NCI-H774 (cell line): Measurements from ENCODE around the gene SLMAP.

Experiments
- DNase-seq: peaks from one replicate; lab custom pipeline; 2025; lab: John Stamatoyannopoulos, UW

SLMAP gene

DNA sequence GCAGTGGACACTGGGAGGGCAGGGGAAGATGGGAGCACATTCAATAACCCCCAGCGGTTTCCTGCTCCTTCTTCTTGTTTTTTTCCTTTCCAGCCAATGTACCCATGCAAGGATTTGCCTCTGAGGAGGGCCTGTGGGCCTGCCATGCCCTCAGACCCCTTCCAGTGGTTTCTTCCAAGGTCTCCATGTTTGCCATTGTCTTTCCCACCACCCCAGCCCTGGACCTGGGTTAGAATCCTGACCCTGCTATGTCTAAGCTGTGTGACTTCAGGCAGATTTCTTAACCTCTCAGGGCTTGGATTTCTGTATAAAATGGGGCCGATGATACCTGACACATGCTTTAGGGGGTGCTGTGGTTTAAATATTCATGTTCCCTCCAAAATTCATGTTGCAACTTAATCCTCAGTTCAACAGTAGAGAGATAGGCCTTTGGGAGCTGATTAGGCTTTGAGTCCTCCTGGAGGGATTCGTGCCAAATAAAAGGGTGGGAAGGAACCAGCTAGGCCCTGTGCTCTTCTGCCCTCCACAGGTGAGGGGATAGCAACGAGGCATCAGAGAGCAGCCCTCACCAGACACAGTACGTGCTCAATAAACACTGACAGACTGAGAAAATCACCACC, 205.8 kb downstream of the SLMAP start:
- no peak for DNase-seq

DNA sequence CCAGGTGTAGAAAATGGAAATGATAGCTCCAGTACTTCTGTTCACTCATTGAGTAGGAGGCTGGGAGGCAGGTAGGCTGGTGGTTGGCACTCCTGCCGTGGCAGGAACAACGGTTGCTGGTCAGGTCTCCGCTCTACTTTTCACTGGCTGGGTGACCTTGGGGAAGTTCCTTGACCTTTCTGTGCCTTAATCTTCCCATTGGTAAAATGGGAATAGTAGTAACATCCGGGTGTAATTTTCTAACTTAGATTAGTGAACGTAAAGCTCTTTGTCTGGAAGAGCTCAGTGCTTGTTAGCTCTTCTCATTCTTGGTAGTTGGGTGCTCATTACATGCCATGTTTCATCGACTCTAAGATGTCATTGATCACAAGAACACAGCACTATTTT, 206.3 kb downstream of the SLMAP start:
- DNase-seq, result no peak

DNA sequence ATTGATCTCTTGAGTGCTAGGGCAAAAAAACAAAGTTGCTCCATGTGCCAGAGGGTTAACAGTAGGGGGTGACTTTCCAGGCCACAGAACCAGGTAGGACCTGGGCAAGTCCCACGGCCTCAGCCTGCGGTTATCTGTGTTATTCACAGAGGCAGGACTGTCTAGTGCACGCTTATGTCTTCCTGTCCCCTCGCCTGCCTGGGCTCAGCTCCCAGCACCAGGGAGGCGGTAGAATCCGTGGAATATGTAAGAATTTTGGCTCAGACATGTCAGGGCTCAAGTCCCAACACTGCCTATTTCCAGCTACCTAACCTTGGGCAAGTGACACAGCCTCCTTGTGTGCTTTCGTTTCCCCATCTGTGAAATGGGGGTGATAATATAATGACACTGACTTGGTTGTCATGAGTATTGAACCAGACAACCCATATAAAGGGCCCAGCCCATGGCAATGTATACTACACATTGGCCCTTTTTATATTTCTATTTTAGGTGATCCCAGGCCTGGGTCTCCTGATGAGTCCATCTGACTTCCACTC, 207.8 kb downstream of the SLMAP start:
- no peak for DNase-seq

DNA sequence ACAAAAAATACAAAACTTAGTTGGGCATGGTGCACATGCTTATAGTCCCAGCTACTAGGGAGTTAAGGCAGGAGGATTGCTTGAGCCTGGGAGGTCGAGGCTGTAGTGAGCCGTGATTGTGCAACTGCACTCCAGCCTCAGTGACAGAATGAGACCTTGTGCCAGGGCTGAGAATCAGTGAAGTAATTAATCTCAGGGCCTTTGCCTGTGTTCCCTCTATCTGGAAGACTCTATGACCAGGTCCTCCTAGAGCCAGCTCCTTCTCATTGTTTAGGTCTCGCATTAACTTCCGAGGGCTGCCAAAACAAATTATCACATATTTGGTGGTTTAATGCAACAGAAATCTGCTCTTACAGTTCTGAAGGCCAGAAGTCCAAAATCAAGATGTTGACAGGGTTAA, 210.7 kb downstream of the SLMAP start:
- no peak for DNase-seq

DNA sequence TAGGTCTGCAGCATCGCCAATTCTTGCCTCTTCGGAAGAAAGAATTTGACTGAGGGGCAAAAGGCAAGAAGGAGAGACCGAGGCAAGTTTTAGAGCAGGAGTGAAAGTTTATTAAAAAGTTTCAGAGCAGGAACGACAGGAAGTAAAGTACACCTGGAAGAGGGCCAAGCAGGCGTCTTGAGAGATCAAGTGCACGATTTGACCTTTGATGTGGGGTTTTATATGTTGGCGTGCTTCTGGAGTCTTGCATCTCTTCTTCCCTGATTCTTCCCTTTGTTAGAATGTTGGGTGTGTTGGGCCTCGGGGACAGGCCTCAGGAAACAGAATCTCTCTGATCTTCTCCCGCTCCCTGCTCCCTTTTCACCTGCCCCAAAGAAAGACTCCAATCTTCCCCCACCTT, 211.5 kb downstream of the SLMAP start:
- DNase-seq, result no peak

DNA sequence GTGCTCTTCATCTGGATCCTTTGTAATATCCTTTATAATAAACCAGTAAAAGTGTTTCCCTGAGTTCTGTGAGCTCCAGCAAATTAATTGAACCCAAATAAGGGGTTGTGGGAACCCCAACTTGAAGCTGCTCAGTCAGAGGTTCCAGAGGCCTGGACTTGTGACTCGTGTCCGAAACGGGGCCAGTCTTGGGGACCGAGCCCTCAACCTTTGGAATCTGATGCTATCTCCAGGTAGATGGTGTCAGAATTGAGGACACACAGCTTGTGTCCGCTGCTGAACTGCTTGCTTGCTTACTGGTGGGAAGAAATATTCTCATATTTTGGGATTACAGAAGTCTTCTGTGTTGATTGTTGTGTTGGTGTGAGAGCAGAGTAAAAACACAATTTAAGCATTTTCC, 212.4 kb downstream of the SLMAP start:
- DNase-seq, result no peak

DNA sequence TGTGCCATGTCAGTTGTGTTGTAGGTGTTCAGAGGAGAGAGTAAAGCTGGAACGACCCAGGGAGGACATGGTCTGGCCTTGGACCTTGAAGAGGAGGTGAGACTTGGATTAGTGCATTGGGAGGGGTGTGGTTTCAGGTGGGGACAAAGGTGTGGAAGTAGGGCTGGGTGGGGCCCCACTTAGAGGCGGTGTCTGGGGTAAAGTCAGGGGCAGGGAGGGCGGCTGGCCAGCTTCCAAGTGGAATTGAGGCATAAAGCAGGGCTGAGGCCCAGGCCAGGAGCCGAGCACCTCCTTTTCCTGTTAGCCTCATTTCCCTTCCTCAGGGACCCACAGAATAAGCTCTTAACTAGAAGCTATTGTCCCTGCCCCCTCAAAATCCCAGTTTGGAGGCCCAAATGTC, 215.9 kb downstream of the SLMAP start:
- DNase-seq, result no peak

DNA sequence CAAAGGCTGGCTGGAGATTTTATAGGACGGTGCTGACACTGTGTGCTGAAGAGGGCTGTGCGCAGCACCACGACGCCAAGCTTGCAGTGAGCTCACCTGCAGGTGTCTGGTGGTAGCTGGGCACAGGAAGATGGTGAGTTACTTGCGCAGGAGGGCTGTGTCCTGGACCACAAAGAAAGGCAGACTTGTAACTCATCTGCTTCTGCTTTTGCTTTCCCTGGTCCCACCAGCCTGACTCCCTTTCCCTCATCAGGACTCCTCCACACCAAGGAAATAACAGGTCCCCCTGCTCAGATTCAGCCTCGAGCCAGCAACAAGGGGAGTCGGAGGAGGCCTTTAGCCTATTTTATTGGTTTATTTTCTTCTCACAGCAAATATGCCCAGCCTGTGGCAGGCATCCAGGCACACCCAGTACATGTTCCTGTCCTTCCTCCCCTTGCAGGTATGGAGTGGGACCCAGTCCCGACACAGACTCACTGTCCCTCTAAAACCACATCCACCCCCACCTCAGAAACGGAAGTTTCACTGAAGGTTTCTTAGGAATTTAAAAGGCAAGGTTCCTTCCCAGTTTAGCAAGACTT, 216.5 kb downstream of the SLMAP start:
- no peak for DNase-seq

DNA sequence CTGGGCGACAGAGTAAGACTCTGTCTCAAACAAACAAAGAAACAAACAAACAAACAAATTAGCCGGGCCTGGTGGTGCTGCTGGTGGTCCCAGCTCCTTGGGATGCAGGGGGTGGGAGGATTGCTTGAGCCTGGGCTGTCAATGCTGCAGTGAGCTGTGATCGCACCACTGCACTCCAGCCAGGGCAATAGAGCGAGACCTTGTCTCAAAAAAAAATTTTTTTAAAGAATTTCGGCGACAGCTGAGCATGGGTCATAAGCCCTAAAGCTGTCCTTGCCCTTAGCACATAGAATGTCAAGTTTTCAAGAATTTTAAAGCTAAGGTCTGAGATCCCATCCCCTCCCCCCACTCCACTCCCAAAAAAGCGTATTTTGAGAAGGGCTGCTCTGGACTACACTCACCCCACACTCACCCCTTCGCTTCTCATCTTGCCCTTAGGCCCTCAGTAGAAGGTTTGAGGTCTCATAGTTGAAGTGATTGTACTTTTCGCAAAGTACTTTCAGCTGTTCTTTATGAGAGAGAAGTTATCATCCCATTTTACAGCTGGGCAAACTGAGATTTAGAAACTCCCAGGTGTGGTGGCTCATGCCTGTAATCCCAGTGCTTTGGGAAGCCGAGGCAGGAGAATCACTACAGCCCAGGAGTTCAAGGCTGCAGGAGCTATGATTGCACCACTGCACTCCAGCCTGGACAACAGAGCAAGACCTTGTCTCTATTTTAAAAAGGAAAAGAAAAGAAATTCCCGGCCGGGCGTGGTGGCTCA, 217.8 kb downstream of the SLMAP start:
- DNase-seq, result no peak

DNA sequence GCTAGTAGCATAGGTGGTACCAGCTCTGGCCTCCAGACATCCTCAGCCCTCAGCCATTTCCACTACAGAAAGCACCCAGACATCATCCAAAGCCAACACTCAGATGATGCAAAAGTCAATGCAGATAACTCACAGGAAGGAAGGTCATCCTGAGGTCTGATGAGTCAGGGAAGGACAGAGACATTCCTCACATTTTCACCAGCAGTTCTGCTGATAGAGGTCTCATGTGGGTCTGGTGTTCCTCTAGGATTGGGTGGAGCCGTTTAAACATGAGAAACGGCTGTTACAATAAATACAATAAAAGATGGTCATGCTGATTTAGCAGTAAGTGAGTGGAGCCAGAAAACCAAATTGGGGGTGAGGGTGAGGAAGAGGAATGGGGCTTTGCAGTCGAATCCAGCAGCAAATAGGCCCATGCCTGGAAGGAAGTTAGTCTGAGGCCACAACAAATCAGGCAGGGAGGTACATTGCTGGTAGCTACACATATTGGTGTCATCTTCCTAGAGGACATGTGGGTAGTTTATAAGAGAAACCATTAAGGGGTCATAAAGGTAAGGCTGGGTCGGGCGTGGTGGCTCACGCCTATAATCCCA, 218.8 kb downstream of the SLMAP start:
- no peak for DNase-seq

DNA sequence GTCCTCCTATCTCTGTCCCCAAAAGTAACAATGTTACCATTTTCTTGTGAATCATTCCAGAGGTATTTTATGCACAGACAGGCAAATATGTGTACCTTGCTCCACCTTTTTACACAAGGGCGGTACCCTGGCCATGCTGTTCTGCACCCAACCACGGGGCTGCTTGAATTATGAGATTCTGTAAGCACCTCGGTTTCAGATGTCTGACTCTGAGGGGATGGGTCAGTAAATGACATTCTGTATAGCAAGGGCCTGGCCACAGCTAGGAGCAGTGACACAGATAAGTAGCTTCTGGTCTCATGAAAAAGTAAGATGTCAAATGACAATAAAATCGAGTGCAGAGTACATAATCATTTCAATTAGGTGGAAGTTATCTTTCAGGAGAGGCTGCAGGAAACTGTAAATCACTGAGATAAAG, 221.7 kb downstream of the SLMAP start:
- DNase-seq, result no peak

DNA sequence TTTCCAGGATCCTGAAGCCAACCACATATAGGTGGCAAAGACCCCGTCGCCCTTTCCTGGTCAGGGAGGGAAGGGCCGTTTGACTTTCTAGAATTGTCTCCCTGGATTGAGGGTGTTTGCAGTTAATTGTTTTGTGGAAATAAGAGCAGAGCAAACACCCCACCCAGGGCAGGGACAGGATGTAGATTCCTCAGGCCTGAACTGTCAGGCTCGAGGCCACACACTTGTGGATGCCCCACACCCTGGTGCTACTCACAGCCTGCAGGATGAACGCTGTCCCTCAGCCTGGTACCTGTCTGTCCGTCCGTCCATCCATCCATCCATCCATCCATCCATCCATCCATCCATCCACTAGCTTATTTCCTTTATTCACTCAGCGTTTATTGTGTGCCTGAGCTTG, 222.2 kb downstream of the SLMAP start:
- DNase-seq, result no peak
